Activated naive CD4-positive, alpha-beta T cell treated with Interleukin-2 at 50 U/mL for 16 hours (primary cell): ENCODE measurements around the gene IFNA6.
A peak's percentile ranks its signal among the peaks of the same experiment; 100 is the strongest.

ENCODE experiments used
- DNase-seq: peaks from one replicate; pipeline ENCODE4 v3.0.0-alpha.2; 2020

Gene IFNA6

DNA sequence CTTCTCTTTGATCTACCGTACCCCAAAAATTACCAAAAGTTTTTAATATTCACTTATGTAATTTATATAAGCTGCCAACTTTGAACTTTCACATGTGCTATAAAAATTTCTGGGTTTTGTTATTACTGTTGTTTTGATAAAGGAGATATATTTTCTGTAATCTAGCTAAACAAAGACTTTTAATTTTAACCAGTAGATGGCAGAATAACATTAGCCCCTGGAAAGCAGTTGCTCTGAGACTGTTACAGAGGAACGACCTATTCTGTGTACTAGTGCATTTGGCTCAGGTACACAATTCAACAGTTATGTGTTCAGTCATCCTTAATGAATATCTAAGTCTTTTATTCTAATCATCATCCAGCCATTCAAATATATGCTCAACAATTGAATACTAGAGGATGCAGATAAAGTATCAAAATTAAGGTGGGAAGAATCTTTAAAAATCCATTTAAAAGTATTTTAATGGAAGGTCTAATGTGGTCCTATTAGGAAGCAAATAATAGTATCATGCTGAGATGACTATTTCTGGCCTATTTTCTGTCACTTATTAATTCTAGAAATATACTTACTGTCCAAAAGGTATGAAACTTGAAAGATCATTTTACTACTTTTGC lies 24.1 kb downstream of the IFNA6 start:
- DNase-seq: no peak

GRCh38 chr9:21324047-21324446 lies 26.6 kb downstream of the IFNA6 start:
- no peak for DNase-seq

DNA sequence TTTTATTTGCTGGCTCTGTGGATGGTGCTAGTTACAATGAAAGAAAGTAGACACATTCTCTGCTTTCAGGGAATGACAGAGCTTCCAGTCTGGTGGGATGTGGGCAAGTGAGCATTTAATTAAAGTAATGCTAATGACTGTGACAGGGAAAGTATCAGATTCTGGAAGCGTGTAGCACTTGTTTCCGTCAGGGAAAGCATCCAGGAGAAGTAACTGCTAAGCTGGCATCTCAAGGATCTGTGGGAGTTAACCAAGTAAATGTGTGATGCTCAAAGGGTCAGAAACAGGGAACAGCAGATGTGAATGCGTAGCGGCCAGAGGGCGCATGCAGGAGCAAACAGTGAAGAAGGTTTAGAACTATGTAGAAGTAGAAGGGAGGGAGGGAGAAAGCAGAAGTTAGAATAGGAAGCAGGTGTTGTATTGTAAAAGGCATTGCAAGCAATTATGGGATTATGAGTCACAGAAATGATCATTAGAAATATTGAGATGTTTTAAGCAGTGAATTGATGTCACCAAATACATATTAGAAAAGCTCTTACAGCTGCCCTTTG lies 27.7 kb downstream of the IFNA6 start:
- no peak for DNase-seq

DNA sequence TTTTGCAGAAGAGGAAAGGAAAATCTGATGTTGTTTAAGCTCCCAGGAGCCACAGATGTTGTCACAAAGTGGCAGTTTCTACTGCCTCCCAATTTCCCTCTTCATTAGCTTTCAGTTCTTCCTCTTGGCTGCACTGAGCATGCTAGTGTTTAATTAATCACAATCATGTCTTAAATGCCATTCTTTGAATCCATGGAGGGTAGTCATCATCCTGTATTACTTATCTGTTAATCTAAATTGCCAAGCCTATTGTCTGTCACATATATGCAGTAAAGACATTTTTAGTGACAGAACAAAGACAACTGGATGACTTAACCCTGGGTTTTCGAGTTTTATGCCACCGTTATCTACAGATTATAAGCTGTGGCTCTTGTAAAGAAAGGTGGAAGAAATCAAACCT lies 30.2 kb downstream of the IFNA6 start:
- DNase-seq: no peak

- DNase-seq: peak; percentile 22
Observed at GRCh38 chr9:21317956-21318923, 32.4 kb downstream of the IFNA6 start.

- no peak for DNase-seq
Observed at GRCh38 chr9:21316860-21317259, 33.8 kb downstream of the IFNA6 start.

DNA sequence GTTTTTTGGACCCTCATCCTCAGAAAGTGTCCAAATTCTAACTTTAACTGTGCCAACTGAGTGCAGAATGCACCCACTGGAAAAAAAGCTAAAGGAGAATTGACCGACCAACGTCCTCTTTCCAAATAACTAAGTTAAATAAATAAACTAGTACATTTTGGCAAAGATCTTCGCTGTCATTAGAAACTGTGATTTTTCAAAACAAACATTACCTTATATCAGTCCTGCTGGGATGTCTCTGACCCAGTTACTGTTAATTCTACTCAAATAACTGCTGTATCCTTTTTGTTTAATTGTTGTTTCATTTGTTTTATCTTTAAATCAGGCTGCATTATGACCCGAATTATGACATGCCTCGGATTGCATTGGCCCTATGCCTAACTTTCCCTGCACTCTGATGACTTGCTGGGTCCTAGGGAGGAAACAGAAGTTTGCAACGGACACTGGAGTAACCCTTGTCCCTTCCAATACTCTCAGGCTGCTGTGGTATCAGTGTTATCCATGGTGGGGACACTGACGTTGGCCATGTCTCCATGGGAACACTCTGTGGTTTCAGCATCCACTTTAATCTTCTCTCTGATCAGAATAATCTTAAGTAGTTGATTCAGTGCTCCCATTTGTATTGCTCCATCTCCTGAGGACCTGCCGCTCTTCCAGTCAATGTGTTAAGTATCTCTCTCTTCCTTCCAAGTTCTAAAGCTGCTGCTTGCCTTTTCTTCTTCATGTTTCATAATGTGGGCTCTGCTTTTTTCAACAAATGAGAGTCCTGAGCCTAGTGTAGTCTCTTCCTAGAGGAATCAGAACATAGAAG lies 34.5 kb downstream of the IFNA6 start:
- no peak for DNase-seq

DNA sequence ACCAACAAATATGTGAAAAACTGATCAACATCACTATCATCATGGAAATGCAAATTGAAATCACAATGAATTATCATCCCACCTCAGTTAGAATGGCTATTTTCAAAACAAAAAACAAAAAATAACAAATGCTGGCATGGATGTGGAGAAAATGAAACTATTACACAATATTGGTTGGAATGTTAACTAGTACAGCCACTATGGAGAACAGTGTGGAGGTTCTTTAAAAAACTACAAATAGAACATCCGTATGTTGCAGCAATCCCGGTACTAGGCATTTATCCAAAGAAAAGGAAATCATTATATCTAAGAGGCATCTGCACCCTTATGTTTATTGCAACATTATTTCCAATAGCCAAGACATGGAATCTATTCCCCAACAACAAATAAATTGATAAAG lies 36.5 kb downstream of the IFNA6 start:
- DNase-seq: no peak

DNA sequence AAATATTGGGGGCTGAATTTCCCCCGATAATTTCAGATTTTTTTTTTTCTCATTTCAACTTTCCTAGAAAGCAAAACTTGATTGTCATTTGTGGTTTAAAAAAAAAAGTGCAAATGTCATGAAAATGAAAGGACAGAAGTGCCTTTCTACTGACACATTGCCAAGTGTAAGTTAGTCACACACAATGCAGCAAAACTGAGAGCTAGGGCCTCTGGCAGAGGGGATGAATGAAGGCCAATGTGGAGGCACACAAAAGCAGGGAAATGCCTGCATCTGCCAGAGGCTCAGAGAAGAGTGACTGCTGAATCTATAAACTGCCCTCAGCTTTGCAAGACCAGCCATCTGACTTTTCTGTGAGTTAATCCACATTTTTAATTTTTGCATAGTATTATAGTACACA lies 38.8 kb downstream of the IFNA6 start:
- no peak for DNase-seq

DNA sequence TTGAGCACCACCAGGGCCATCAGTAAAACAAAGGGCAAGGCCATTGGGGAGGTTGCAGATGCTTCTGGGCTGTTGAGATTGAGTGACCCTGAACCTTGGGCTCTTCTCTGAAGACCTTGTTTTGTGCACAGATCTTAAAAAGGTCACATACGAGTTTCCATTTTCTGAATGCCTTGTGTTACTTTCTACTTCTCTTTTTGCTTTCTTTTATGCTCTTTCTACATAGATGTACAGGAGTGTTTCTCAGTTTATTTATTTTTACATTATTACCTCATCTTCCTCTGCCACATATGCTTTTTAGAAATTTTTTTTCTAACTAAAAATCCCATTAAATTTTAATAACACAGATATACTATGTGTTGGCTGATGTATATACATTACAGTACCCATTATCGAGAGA lies 45.5 kb downstream of the IFNA6 start, which contains the start of gene IFNA5:
TSS of gene IFNA5 (minus strand) at position 101 of the 400 bp plus-strand sequence. CDS start at position 44, 57 bp downstream.
- DNase-seq: no peak
